Measurements from ENCODE around the gene CTNND2. TPM values are rescaled to one million over a fixed set of nuclear protein-coding genes. Genes with fewer than 3 reads are reported as not detected.

Gene CTNND2
- total RNA-seq, 6 donors from 2014 or later: 1.1 to 12.4 (median 3.2) TPM

GRCh38 chr5:11248966-11249365, 655.3 kb downstream of the CTNND2 start:
- Histone ChIP-seq H3K27me3 (no peaks in the 10 kb centered on the region), H3K36me3 (no peaks in the 10 kb centered on the region), H3K9me3 (no peaks in the 10 kb centered on the region), H3K4me3 (no peak overlapping the region), H3K4me1 (peaks cover 0 to 3% (median 0%) of the 10 kb centered on the region in 4 donors), H3K27ac (no peak overlapping the region)
- TF ChIP-seq CTCF (IDR thresholded peaks at IDR 0.05) (no peak), EP300 (IDR thresholded peaks at IDR 0.05) (no peak), POLR2A (IDR thresholded peaks at IDR 0.05) (no peak), POLR2AphosphoS5 (IDR thresholded peaks at IDR 0.05) (no peak)
- DNase-seq (no peak), ATAC-seq (ENCODE audit: low FRiP score in 2 of 2) (no peak)
- 62 to 77% methylated on average over 4 of the region's 4 CpGs for WGBS, 2 donors

- WGBS, 2 donors: 92 to 94% methylated on average over 3 of the region's 3 CpGs
- H3K27ac ChIP-seq: no peak overlapping the region
- no peak for TF ChIP-seq EP300 (IDR thresholded peaks at IDR 0.05)
Measured at GRCh38 chr5:11247224-11247623, 657.0 kb downstream of the CTNND2 start.

GRCh38 chr5:11240293-11241190, 663.7 kb downstream of the CTNND2 start:
- no peak overlapping the region for H3K4me3 ChIP-seq
- no peak for ATAC-seq (ENCODE audit: low FRiP score in 2 of 2)
- no peak for TF ChIP-seq CTCF (IDR thresholded peaks at IDR 0.05)
- no peak for TF ChIP-seq EP300 (IDR thresholded peaks at IDR 0.05)
- TF ChIP-seq POLR2A (IDR thresholded peaks at IDR 0.05): no peak
- TF ChIP-seq POLR2AphosphoS5 (IDR thresholded peaks at IDR 0.05): no peak
- H3K36me3 ChIP-seq: no peaks in the 10 kb centered on the region
- 70 to 98% methylated on average over 2 of the region's 2 CpGs for WGBS, 2 donors
- H3K27ac ChIP-seq: no peak overlapping the region
- no peaks in the 10 kb centered on the region for H3K9me3 ChIP-seq
- no peaks in the 10 kb centered on the region for H3K27me3 ChIP-seq
- no peak for DNase-seq
- no peaks in the 10 kb centered on the region for H3K4me1 ChIP-seq

More at GRCh38 chr5:11247224-11247623, 657.0 kb downstream of the CTNND2 start:
- Histone ChIP-seq H3K27me3 (no peaks in the 10 kb centered on the region), H3K36me3 (no peaks in the 10 kb centered on the region), H3K4me1 (peaks cover 0 to 3% (median 0%) of the 10 kb centered on the region in 4 donors), H3K9me3 (no peaks in the 10 kb centered on the region), H3K4me3 (no peak overlapping the region)
- ATAC-seq (ENCODE audit: low FRiP score in 2 of 2) (no peak), DNase-seq (no peak)

- TF ChIP-seq CTCF (IDR thresholded peaks at IDR 0.05): no peak
- peak in 1 of 2 donors; percentile 34 for ATAC-seq (ENCODE audit: low FRiP score in 2 of 2)
Measured at GRCh38 chr5:11239261-11240015, 664.8 kb downstream of the CTNND2 start.

GRCh38 chr5:11234501-11234911, 669.7 kb downstream of the CTNND2 start:
- no peaks in the 10 kb centered on the region for H3K27me3 ChIP-seq
- DNase-seq: no peak
- 38 to 41% methylated on average over 5 of the region's 5 CpGs for WGBS, 2 donors
- H3K36me3 ChIP-seq: no peaks in the 10 kb centered on the region
- TF ChIP-seq POLR2A (IDR thresholded peaks at IDR 0.05) (no peak), POLR2AphosphoS5 (IDR thresholded peaks at IDR 0.05) (no peak), EP300 (IDR thresholded peaks at IDR 0.05) (no peak), CTCF (IDR thresholded peaks at IDR 0.05) (no peak)
- peak; percentile 36 to 47 for ATAC-seq (ENCODE audit: low FRiP score in 2 of 2)
- H3K4me1 ChIP-seq: no peaks in the 10 kb centered on the region
- no peak overlapping the region for H3K27ac ChIP-seq
- H3K4me3 ChIP-seq: no peak overlapping the region
- H3K9me3 ChIP-seq: no peaks in the 10 kb centered on the region

More at GRCh38 chr5:11239261-11240015, 664.8 kb downstream of the CTNND2 start:
- Histone ChIP-seq H3K4me3 (no peak overlapping the region), H3K27ac (no peak overlapping the region), H3K36me3 (no peaks in the 10 kb centered on the region), H3K4me1 (no peaks in the 10 kb centered on the region), H3K9me3 (no peaks in the 10 kb centered on the region), H3K27me3 (no peaks in the 10 kb centered on the region)
- WGBS, 2 donors: 90 to 92% methylated on average over 13 of the region's 13 CpGs
- DNase-seq: peak in 1 of 2 donors; percentile 41
